ACC112 (cell line): Measurements from ENCODE around the gene TSPAN12.

ENCODE experiments used
- H2AFZ ChIP-seq: fragments of 200-600 bp; sonication (generic); one replicate; pipeline ENCODE4 v1.6.0; 2017; ENCODE audit warnings: antibody characterized with exemption, low read length; ENCODE audit not compliant: unreplicated experiment
- H3K27ac ChIP-seq: fragments of 200-600 bp; sonication (generic); 2 replicates; pipeline ENCODE4 v1.5.1; 2014; ENCODE audit warnings: low read depth, mild to moderate bottlenecking, antibody characterized with exemption, low read length, moderate library complexity
- H3K27me3 ChIP-seq: fragments of 200-600 bp; sonication (generic); 2 replicates; pipeline ENCODE4 v1.6.1; 2014; ENCODE audit warnings: mild to moderate bottlenecking, antibody characterized with exemption, low read length, moderate library complexity, mixed read lengths; ENCODE audit not compliant: insufficient read depth
- H3K36me3 ChIP-seq: fragments of 200-600 bp; sonication (generic); 2 replicates; pipeline ENCODE4 v1.6.1; 2016; ENCODE audit warnings: mild to moderate bottlenecking, antibody characterized with exemption, low read length, moderate library complexity, mixed read lengths; ENCODE audit not compliant: insufficient read depth
- H3K4me1 ChIP-seq: fragments of 200-600 bp; sonication (generic); one replicate; pipeline ENCODE4 v1.6.1; 2016; ENCODE audit warnings: low read length, mixed read lengths; ENCODE audit not compliant: insufficient read depth, unreplicated experiment, control insufficient read depth
- H3K4me3 ChIP-seq: fragments of 200-600 bp; sonication (generic); 2 replicates; pipeline ENCODE4 v1.5.1; 2014; ENCODE audit warnings: mild to moderate bottlenecking, low read depth, low read length
- H3K79me2 ChIP-seq: fragments of 200-600 bp; sonication (generic); one replicate; pipeline ENCODE4 v1.6.0; 2016; ENCODE audit warnings: low read length; ENCODE audit not compliant: control insufficient read depth, unreplicated experiment, insufficient read depth

TSPAN12 gene

GRCh38 chr7:120806669-120807068 lies 51.3 kb downstream of the TSPAN12 start:
- no peaks in the 10 kb centered on the region for H3K36me3 ChIP-seq
- no peak overlapping the region for H2AFZ ChIP-seq
- H3K4me1 ChIP-seq: no peaks in the 10 kb centered on the region
- no peak overlapping the region for H3K4me3 ChIP-seq
- H3K27ac ChIP-seq: no peak overlapping the region
- H3K27me3 ChIP-seq: no peaks in the 10 kb centered on the region
- H3K79me2 ChIP-seq: no peaks in the 10 kb centered on the region

- Histone ChIP-seq H3K27me3 (no peaks in the 10 kb centered on the region), H3K4me1 (no peaks in the 10 kb centered on the region), H3K79me2 (no peaks in the 10 kb centered on the region), H3K27ac (no peak overlapping the region), H3K4me3 (no peak overlapping the region), H2AFZ (no peak overlapping the region), H3K36me3 (no peaks in the 10 kb centered on the region)
These were observed 52.1 kb downstream of the TSPAN12 start for GRCh38 chr7:120805636-120806388.

GRCh38 chr7:120802751-120803150 lies 55.2 kb downstream of the TSPAN12 start:
- Histone ChIP-seq H3K27me3 (no peaks in the 10 kb centered on the region), H3K4me1 (no peaks in the 10 kb centered on the region), H3K4me3 (no peak overlapping the region), H2AFZ (no peak overlapping the region), H3K27ac (no peak overlapping the region), H3K79me2 (no peaks in the 10 kb centered on the region), H3K36me3 (no peaks in the 10 kb centered on the region)

GRCh38 chr7:120799813-120800475 lies 58.0 kb downstream of the TSPAN12 start:
- H3K4me1 ChIP-seq: no peaks in the 10 kb centered on the region
- no peaks in the 10 kb centered on the region for H3K79me2 ChIP-seq
- H3K36me3 ChIP-seq: no peaks in the 10 kb centered on the region
- no peak overlapping the region for H3K27ac ChIP-seq
- no peak overlapping the region for H2AFZ ChIP-seq
- no peaks in the 10 kb centered on the region for H3K27me3 ChIP-seq
- no peak overlapping the region for H3K4me3 ChIP-seq

- no peaks in the 10 kb centered on the region for H3K36me3 ChIP-seq
- no peak overlapping the region for H3K27ac ChIP-seq
- no peak overlapping the region for H3K4me3 ChIP-seq
- H3K4me1 ChIP-seq: no peaks in the 10 kb centered on the region
- no peaks in the 10 kb centered on the region for H3K79me2 ChIP-seq
- no peak overlapping the region for H2AFZ ChIP-seq
- no peaks in the 10 kb centered on the region for H3K27me3 ChIP-seq
These were observed 58.8 kb downstream of the TSPAN12 start for GRCh38 chr7:120799147-120799546.

GRCh38 chr7:120797026-120797645 lies 60.8 kb downstream of the TSPAN12 start:
- H3K79me2 ChIP-seq: no peaks in the 10 kb centered on the region
- H3K4me3 ChIP-seq: no peak overlapping the region
- H2AFZ ChIP-seq: no peak overlapping the region
- peaks cover 12% of the 10 kb centered on the region for H3K4me1 ChIP-seq
- H3K27me3 ChIP-seq: no peaks in the 10 kb centered on the region
- H3K36me3 ChIP-seq: no peaks in the 10 kb centered on the region
- H3K27ac ChIP-seq: no peak overlapping the region

- no peak overlapping the region for H3K4me3 ChIP-seq
- no peaks in the 10 kb centered on the region for H3K27me3 ChIP-seq
- H3K79me2 ChIP-seq: no peaks in the 10 kb centered on the region
- H3K36me3 ChIP-seq: no peaks in the 10 kb centered on the region
- peaks cover 12% of the 10 kb centered on the region for H3K4me1 ChIP-seq
- no peak overlapping the region for H2AFZ ChIP-seq
- no peak overlapping the region for H3K27ac ChIP-seq
These were observed 63.7 kb downstream of the TSPAN12 start for GRCh38 chr7:120794106-120794729.

- peaks cover 12% of the 10 kb centered on the region for H3K4me1 ChIP-seq
- no peak overlapping the region for H3K4me3 ChIP-seq
- H3K27me3 ChIP-seq: no peaks in the 10 kb centered on the region
- H3K27ac ChIP-seq: no peak overlapping the region
- H2AFZ ChIP-seq: no peak overlapping the region
- no peaks in the 10 kb centered on the region for H3K79me2 ChIP-seq
- no peaks in the 10 kb centered on the region for H3K36me3 ChIP-seq
These were observed 64.6 kb downstream of the TSPAN12 start for GRCh38 chr7:120793213-120793936.

GRCh38 chr7:120792861-120793130 lies 65.1 kb downstream of the TSPAN12 start:
- no peak overlapping the region for H2AFZ ChIP-seq
- peaks cover 12% of the 10 kb centered on the region for H3K4me1 ChIP-seq
- H3K4me3 ChIP-seq: no peak overlapping the region
- no peaks in the 10 kb centered on the region for H3K27me3 ChIP-seq
- no peaks in the 10 kb centered on the region for H3K79me2 ChIP-seq
- H3K36me3 ChIP-seq: no peaks in the 10 kb centered on the region
- H3K27ac ChIP-seq: no peak overlapping the region

GRCh38 chr7:120792091-120792860 lies 65.7 kb downstream of the TSPAN12 start:
- peaks cover 12% of the 10 kb centered on the region for H3K4me1 ChIP-seq
- no peak overlapping the region for H3K27ac ChIP-seq
- no peaks in the 10 kb centered on the region for H3K27me3 ChIP-seq
- no peak overlapping the region for H2AFZ ChIP-seq
- no peak overlapping the region for H3K4me3 ChIP-seq
- no peaks in the 10 kb centered on the region for H3K36me3 ChIP-seq
- H3K79me2 ChIP-seq: no peaks in the 10 kb centered on the region
